Ureter (tissue), 1 donor: ENCODE data around the gene FRS2. TPM values are rescaled to one million over a fixed set of nuclear protein-coding genes. Genes with fewer than 3 reads are reported as not detected.

Source experiments
- DNase-seq: peaks from one replicate; pipeline ENCODE4 v3.0.0-alpha.2; 2020; ENCODE audit warnings: low spot score
- total RNA-seq: library from RNA; stranded (reverse); gene quantifications from one replicate; pipeline ENCODE4 v1.2.4, GENCODE V29; 2023
- donor health status: DM: yes; HTN: yes; CAD: no.

Gene FRS2
- total RNA-seq, 1 donor from 2014 or later, result 38.2 TPM

GRCh38 chr12:69627501-69627900 is 157.3 kb downstream of the FRS2 start:
- no peak for DNase-seq

Other genes with a start within 250 kb of the FRS2 start
- gene CPSF6, start 230.8 kb upstream of the FRS2 start, total RNA-seq, result 94.0 TPM
- gene LYZ, start 122.0 kb upstream of the FRS2 start, total RNA-seq, result 28.5 TPM
- 12.5 TPM for gene YEATS4, start 110.6 kb upstream of the FRS2 start, total RNA-seq
- gene CCT2, start 115.1 kb downstream of the FRS2 start, total RNA-seq, result 132 TPM
- gene LRRC10, start 140.5 kb downstream of the FRS2 start, total RNA-seq, result not detected
- gene BEST3, start 228.9 kb downstream of the FRS2 start, total RNA-seq, result not detected